HG03378 (cell line): ENCODE measurements around the gene FAM156A.
"Not testable (repeated sequence)": the region's sequence is repeated elsewhere in the genome, so short reads cannot be mapped to it uniquely, and the experiment has no call there.

Experiments used
- ATAC-seq: cut with Tn5 transposase; IDR thresholded peaks from one replicate; pipeline ENCODE4 v1.9.1; 2021; ENCODE audit warnings: mild to moderate bottlenecking, moderate library complexity; ENCODE audit not compliant: unreplicated experiment

The FAM156A gene

GRCh38 chrX:52907137-52907536 is 51.2 kb downstream of the FAM156A start:
- ATAC-seq, result not testable (repeated sequence)

- not testable (repeated sequence) for ATAC-seq
Observed at GRCh38 chrX:52906072-52906471, 52.2 kb downstream of the FAM156A start.

GRCh38 chrX:52905531-52905930 is 52.8 kb downstream of the FAM156A start:
- not testable (repeated sequence) for ATAC-seq
